GM21447 (cell line): ENCODE measurements around the gene P2RX3.
A peak's percentile ranks its signal among the peaks of the same experiment; 100 is the strongest.

ENCODE experiments used
- ATAC-seq: cut with Tn5 transposase; IDR thresholded peaks from one replicate; pipeline ENCODE4 v1.9.1; 2021; ENCODE audit not compliant: unreplicated experiment

The P2RX3 gene

GRCh38 chr11:57309106-57310059, 28.8 kb upstream of the P2RX3 start:
- ATAC-seq = no peak

GRCh38 chr11:57310091-57310490, 28.1 kb upstream of the P2RX3 start:
- no peak for ATAC-seq

GRCh38 chr11:57310630-57311086, 27.5 kb upstream of the P2RX3 start:
- no peak for ATAC-seq

DNA sequence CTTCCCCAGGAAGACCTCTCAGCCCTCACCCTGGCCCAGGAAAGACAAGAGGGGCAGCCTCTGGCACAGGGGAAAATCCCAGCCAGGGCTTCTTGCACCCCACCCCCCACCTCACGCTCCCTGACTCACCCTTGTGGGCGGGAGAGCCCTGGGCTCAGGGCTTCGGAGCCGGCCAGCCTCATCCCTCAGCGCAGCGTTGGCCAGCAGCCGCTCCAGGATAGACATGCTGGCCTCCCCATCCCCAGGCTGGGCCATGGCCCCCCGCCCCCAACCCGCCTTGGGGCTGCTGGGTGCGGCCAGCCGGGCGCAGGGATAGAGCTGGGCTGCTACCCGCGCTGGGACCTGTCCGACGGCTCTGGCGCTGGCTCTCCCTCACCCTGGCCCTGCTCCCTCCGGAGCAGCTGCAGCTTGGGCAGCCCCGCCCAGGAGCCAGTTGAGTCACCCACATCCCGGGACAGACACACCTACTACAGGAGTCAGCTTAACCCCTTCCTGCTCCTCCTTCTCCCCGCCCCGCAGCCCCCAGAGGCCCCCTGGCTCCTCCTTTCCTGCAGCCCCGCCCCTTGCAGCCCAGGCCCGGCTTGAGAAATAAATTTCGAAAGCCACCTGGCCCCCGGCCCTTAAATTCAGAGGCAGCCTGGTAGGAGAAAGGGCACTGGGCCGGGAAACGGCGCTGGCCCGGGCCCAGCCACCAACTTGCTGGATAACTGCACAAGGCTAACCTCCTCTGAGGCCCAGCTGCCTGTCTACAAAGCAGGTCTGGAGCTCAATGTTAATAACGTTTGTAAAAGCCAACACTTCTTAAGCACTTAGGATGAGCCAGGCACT, 26.8 kb upstream of the P2RX3 start:
- ATAC-seq = peak; percentile 99

GRCh38 chr11:57312511-57313021, 25.6 kb upstream of the P2RX3 start:
- ATAC-seq = no peak

DNA sequence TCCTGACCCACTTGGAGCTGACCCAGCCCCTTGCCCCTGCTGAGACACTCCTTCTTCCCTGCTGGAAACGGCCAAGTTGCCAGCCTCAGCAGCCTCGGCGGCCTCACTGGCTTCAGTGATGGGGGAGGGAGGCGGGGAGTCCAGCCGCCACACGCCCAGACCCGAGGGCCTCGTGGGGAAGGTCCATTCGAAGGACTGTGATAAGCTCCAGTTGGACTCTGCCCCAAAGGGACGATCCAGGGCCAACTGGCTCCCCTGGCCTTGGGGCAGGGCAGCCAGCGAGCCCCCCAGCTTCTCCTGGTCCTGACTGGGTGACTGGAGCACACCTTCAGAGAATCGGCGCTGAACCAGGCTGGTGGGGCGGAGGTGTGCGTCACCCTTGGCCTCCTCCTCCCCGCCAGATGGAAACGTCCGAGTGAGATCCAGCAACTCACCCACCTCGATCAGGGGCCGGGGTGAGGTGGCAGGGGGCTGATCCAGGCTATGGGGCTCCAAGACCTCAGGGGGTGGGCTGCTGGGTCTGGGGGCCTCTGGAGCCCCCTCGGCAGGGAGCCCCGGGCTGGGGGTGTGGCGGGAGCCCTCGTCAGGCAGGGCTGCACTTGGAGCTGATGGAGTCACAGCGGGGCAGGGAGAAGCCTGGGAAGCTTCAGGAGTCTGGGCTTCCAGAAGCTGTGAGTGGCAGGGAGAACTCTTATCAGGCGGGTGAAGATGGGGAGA, 24.9 kb upstream of the P2RX3 start:
- no peak for ATAC-seq

DNA sequence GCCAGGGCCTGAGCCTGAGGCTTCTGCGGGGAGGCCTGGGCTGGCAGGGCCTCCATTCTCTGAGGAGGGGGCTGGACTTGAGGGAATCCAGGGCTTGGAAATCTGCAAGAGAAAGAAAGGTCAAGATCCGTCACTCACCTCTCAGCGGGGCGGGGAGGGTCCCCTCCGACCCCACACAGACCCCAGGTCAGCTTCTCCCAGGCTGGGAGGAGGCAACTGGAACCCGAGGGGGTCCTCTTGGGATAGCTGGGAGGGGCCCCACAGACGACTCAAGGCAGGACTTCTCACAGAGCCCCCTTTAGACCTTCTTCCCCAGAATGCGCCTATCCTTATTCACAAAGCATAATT, 24.4 kb upstream of the P2RX3 start:
- ATAC-seq = no peak

- ATAC-seq = no peak
These were observed 23.8 kb upstream of the P2RX3 start for GRCh38 chr11:57314221-57314973.

DNA sequence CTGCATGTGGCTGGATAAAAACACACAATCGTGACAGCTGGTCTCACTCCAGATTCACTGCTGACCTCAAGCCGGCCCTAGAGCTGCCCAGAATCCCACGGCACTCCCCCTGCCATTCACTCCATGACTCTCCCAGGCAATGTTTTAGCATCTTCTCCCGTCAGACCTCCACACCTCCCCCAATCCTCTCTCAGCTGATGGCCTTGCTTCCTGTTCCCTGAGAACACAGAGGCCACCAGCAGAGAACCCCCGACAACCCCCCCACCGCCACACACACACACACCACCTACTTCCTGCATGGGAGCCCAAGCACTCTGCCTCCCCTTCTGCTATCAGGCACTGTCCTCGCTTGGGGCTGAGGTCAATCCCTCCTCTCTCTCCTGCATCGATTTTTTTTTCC, 22.7 kb upstream of the P2RX3 start:
- ATAC-seq = no peak

- ATAC-seq = no peak
These were observed 22.1 kb upstream of the P2RX3 start for GRCh38 chr11:57316017-57316416.

DNA sequence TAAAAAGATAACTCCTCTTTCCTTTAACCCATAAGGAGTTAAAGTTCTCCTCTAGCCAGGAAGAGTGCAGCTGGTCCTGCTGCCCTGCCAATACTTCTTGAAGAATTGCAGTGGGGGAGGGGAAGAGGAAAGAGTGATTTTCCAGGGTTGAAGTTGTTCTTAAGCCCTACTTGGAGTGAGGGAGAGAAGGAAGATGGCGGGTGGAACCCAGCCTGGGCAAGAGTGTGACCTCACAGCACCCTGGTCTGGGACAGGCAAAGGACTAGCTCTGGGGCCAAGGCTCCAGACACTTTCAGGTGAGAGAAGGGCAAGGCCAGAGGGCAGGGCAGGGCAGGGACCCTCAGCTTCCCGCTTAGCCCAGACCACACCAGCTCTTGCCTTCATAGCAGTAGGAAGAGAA, 20.0 kb upstream of the P2RX3 start:
- no peak for ATAC-seq

- no peak for ATAC-seq
These were observed 18.0 kb upstream of the P2RX3 start for GRCh38 chr11:57320067-57320718.

DNA sequence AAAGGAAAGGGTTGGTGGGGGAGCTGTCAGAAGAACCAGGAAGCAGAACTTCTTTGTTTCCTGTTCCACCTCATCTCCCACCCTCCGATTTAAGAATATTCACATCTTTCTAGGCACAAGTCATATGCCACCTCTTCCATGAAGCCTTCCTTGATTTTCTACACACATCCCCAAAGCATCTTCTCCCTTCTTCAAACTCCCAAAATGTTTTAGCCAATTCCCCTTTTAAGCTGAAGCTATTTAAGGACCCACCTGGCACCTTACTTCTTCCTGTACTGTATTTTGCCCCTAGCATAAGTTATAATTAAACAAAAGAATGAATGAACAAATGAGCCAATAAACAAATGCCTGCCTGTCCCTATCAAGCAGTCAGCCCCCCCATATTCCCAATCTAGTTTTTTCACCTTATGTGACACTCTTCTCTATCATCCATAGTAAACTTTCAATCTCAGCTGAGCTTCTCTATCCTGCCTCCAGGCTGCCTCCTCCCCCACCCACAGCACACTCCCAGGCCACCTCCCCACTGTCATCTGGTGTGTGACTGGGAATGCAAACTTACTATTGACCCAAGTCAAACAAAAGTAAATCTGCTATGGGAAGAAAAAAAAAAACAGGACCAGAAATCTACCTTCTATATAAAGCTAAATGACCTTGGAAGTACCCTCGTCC, 17.3 kb upstream of the P2RX3 start:
- no peak for ATAC-seq

DNA sequence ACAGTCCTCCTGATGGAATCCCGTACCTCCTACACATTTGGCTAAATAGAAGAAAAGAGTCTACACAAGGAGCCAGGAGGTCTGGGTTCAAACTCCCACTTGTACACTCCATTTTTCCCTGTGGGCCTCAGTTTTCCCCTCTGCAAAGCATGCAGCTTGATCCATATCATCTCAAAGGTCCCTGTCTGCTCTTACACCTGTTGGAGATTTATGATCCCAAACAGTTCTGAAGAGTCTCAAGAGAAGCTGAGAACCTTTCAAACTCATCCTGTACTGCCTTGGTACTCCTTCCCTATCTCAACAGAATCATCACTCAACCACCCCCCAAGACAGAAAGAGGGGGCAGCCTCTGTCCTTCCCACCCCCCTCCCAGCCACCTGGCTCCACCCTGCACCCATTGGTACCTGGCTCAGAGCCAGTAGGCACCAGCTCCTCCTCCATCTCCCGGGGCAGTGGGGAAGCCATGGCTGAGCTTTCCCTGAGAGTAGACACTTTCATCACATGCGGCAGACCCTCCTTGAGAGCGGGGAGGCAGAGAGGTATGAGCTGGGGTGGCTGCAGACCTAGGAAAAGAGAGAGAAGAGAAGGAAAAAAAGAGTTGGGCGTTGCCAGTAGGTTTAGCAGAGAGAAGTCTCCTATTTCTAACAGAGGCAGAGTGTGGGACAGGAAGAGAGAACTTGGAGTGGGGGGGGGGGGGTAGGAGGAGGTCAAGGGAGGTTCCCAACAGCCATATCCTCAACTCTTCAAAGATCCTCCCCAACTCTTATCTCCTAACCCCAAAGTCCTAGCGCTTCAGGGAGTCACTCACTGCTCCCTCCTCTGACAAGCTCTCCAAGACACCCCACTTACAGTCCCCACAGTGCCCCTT, 16.5 kb upstream of the P2RX3 start:
- ATAC-seq = no peak

DNA sequence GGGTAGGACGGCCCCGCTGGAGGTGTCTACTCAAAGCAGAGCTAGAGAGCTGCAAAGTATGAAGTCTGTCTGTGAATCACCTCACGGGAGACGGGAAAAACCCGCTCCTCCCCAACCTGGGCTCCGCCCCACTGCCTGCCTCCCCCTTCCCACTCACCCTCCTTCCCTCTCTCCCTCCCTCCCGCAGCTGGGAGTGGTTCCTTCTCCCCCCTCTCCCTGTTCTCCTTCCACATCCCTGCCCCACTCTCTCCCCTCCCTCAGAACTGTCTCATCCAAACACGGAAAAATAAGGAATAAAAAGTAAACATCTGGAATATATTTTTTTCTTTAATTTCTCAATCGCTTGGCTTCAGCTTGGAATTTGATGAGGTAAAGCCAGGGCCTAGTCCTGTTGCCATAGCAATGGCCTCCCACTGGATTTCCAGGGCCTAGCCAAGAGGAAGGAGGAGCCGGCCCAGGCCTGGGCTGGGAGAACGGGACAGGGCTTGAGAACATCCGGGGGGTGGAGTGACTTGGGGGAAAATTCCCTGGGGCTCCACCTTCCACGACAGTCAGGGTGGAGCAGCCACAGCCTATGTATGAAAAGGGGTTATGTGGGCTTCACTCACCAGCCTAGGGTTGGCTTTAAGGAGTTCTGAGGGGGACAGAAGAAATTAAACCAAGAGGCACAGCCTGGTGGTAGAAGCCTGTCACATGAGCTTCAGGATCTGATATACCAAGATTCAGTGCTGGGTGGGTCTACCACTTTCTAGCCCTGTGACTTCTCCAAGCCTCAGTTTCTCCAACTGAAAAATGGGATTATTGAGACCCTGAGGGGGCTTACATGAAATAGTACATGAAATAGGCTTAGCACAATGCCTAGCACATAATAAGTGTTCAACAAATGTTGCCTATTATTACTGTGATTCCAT, 15.6 kb upstream of the P2RX3 start:
- no peak for ATAC-seq

DNA sequence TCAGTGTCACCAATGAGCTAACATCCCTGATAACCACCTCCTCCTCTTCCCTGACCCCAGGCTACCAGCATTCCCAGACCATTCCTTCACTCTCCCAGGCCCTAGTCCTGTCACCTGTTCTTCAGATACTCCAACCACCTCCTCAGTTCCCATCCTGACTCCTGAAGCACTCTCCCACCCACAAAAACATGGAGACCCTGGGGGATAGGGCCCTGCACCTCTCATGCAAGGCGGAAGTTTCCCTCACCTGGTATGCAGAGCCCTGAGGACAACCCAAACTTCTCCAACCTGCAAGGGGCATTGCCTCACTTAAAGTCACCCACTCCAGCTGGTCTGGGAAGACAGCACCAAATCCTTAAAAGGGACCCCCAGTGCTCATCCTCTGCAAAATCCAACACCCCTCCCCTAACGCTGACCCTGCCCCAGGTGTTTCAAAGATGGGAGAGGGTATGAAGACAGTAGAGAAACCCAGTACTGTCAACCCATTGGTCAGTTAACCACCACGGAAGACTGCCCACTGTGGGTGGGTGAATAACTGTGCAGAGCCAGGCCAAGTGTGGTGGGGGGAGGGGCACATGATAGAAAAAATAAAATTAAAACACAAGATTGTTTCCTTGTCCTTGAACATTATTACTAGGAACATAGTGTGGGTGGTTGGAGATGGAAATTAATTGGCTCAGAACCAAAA, 14.8 kb upstream of the P2RX3 start:
- ATAC-seq = no peak

- no peak for ATAC-seq
These were observed 14.3 kb upstream of the P2RX3 start for GRCh38 chr11:57323855-57324153.
